DOHH2 (cell line): ENCODE data around the gene PEX5L.

Source experiments
- CTCF ChIP-seq: fragments of 200-600 bp; sonication (generic); IDR thresholded peaks from one replicate; pipeline ENCODE4 v1.5.1; 2014; ENCODE audit warnings: antibody characterized with exemption, mild to moderate bottlenecking, low read depth, low read length; ENCODE audit not compliant: poor library complexity, severe bottlenecking
- EZH2phosphoT487 ChIP-seq: fragments of 200-600 bp; sonication (generic); IDR thresholded peaks from 2 replicates; pipeline ENCODE4 v1.6.1; 2017; ENCODE audit warnings: borderline replicate concordance, mild to moderate bottlenecking, antibody characterized with exemption, low read length, moderate library complexity, mixed read lengths

- no peak for TF ChIP-seq CTCF
- TF ChIP-seq EZH2phosphoT487 = no peak
Observed at GRCh38 chr3:179871782-179872181, 165.0 kb downstream of the PEX5L start.
